GM19240 (cell line): ENCODE measurements around the gene FARSB.

Experiments used
- DNase-seq: peaks from one replicate; pipeline ENCODE4 v3.0.0; 2011; ENCODE audit warnings: low spot score; ENCODE audit not compliant: insufficient read length

FARSB gene

DNA sequence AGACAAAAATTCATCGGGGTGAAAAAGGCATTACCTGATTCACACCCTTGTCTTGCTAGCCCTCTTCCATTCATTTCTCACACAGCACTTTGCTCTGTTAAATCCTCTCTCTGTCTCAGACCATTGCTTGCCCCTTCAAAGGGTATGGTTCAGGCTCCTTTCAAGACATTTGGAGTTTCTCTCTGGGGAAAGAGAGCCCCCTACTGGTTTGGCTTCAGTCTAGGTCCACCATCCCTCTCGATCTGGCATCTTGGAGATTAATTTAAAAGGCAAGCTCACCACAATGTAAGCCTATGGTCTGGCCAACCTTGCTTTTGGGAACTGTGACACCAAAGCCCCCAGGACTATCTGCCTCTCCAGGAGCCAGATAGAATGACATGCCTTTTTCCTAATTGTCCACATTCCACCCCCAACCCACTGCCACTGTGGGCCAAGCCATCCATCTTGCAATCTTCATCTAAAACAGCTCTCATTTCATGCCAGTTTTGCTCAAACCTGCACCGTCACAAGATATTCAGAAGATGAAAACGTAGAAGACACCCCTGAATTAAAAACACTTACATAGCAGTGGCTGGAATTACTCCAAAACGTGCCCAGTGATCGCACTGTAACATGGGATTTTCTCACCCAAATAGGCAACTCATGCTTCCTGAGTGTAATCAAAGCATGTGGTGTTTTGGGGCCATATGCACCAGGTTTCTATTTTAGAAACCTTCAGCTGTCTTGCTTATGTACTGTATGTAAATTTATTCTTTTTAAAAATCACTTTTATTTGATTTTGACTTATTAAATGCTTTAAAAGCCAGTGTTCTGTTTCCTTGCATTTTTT, 93.9 kb downstream of the FARSB start:
- DNase-seq: peak; percentile 62

DNA sequence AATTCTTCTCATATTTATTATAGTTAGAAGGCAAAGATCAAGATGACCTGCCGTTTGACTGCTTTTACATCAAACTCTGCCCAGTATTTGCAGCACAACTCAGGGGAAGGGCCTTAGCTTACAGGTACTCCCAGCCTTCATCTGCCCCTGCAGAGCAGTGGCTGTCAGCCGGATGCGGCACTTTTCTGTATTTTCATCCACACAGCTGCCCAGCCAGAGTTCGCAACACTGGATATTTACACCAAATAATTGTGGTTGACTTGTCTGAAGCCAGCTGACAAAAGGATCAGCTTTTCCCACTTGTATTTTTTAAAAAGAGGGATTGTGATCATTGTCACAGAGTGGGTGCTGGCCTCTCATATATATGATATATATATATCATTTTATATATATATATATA, 94.7 kb downstream of the FARSB start:
- DNase-seq: no peak

DNA sequence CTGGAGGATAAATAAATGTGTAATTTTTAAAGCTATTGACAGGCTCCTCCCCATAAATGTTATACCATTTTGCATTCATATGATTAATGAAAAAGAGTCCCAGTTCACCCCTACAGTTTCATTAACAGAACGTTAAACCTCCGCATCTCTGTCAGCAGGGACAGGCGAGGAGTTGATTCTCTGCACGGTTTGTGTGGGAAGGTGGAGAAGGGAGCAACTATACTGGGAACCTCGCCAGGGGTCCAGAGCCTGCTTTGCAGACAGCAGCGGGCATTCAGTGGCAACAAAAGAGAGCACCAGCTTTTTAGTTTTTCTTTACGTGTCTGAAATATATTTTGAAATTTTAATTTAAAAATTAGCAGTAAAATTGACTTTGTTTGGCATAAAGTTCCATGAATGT, 101.4 kb downstream of the FARSB start:
- DNase-seq: no peak

DNA sequence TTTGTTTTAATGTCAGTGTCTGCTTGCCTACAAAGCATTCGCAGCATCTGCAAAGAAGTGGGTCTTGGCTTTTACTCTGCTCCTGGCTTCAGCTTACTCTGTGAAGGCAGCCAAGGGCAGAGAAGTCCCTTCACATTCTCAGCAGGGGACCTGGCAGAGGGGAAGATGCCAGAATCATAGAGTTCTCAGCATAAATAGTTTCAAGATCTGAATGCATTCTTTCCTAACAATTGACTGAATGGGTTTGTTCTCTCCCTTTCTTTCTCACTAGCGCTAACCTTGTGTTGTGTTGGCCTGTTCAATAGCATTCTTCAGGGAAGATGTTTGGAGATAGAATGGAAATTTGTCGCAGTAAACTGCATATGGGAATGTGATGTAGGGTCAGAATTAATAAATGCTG, 106.9 kb downstream of the FARSB start:
- DNase-seq: no peak

DNA sequence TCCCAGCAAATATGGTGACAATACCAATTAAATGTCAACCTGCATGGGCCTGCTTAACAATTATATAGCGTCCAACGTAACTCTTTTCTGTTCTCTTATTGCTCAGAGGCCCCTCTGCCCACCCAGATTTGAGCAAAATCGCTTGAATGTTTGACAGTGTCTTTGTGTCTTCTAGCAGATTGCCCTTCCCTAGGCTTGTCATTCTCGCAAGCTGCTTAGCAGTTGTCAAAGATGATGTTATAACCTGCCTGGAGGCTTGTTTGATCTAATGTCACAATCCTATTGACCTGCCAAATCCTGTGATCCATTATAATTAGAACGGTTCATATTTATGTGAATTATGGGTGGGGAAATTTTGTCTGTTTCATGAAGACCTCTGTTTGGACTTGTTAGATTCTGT, 108.8 kb downstream of the FARSB start:
- no peak for DNase-seq

DNA sequence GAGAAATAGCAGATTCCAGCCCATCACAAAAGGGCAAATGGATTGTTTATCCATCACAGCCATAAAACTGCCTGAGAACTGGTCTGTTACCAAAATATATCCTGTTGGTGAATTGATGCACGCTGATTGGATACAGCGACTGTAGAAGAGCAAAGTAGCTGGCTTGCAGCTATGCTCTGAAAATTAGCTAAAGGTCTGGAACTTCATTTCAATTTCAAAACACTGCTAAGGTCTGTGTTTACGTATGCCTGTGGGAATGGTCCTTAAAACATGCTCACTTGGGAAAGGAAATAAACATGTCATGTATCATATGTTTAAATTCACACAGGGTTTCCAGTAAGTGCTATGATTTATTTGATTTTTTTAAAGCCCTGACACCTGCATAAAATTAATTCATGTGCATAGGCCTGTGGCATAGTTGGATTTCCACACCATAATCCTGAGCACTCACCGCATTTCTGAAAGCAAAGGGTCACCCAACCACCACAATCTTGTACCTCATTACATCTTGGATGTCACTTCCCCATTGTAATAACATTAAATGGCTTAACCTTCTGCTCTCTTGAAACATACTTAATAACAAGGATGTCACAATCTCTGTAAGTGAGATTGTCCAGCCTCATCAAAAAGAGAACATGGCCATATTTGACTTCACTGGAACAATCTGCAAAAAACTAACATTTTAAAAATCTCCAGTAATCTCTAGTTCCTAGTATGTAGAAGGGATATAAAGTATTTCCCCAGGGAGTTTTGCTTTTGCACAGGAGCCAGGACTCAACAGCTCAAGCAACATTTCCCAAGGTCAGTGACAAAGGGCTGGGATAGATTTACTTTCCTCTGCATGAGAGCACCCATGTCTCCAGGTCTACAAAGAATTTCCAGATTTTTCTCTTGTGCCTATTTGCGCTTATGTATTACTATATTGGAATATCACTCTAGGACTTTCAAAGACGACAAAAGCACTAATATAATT, 109.8 kb downstream of the FARSB start:
- DNase-seq: no peak

DNA sequence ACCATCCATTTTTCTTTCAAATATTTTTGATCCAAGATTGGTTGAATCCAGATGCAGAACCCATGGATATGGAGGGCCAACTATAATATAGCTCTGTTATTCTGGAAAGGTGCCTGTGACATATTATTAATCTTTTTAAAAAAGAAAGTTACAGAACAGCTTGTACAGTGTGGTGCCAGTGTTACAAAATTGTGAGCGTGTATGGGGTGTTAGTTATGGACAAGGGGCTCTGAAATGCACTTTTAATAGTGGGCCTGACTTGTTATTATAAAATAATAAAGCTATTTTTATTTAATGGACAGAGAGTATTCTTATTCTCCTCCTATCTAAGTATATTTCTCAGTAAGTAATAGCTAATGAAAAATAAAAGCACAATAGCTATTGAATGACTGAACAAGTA, 111.2 kb downstream of the FARSB start:
- DNase-seq: no peak

DNA sequence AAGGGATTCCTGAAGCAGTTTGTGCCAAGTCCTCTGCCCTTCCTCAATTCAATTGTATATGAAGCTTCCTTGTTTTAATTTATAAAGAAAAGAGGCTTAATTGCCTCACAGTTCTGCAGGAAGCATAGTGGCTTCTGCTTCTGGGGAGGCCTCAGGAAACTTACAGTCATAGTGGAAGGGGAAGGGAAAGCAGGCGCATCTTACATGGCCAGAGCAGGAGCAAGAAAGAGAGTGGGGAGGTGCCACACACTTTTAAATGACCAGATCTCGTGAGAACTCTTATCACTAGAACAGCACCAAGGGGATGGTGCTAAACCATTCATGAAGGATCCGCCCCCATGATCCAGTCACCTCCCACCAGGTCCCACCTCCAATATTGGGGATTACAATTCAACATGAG, 117.4 kb downstream of the FARSB start:
- no peak for DNase-seq

DNA sequence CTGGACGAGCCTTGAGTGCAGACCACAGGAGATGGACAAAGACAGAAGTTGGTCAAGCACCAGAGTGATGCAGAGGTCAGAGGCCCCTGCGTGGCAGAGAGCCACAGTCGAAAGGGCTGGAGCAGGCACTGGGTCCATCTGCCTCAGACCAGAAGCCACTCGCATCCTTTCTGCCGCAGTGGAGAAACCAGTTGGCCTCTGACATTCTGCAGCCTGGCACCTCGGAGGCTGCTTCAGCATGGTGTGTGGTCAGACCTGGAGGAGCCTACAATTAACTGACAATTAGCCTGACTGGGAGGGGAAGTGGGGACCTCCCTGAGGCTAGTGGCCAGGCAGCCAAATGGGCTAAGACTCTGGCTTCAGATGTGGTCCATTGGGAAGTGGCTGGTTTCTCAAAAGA, 120.4 kb downstream of the FARSB start:
- no peak for DNase-seq

DNA sequence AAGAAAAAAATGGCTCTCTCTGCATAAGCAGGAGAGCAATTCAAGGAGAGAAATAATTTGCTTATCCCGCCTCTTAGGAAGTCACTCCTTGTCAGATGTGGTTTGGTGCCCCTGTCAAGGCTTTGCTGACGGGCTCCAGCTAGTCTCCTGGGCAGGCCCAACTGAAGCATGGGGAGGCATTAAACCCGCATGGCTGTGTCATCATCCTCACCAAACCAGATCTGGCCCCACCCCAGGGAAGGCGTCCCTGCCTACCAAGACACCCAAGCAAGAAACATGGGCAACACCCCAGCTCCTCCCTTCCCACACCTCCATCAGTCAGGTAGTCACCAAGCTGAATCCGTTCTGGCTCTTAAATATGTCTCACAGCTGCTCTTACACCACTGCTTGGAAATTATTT, 123.6 kb downstream of the FARSB start:
- DNase-seq: no peak

DNA sequence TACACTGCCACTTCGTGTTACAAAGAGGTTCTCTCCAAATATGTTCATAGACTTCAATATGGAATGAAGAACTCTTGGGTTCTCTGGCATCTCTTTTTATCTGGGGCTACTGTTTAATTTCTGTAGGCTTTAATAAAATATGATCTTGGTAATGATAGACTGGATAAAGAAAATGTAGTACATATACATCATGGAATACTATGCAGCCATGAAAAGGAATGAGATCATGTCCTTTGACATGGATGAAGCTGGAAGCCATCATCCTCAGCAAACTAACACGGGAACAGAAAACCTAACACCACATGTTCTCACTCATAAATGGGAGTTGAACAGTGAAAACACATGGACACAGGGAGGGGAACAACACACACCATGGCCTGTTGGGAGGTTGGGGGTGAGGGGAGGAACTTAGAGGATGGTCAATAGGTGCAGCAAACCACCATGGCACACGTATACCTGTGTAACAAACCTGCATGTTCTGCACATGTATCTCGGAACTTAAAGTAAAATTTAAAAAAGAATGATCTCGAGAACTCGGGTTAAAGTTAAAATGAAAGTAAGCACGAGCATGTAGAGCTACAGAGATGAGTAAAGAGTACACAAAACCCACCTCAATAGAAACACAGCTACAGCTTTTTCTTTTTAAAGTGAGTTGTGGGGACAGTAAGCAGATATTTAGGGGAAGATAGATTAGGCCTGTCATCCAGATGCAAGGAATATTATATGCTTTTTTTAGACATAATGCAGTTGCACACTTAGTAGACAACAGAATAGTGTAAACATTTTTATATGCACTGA, 129.2 kb downstream of the FARSB start:
- no peak for DNase-seq

DNA sequence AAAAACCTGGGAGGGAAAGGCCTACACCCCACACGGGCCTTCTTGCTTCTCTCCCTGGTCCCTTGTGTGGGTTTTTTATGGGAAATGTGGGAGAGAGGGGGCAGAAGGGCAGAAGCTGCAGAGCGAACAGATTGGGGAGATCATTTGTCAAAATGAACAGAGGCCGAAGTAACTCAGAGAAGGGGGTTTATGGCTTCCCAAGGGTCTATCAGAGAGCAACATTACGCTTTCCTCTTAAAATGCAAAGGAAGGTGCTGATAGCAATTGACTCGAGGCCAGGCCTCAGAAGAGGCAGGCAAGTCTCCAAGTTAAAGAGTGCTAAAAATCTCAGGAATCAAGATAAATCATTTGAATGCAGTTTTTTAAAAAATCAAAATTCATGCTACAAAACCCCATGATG, 130.1 kb downstream of the FARSB start:
- DNase-seq: no peak

DNA sequence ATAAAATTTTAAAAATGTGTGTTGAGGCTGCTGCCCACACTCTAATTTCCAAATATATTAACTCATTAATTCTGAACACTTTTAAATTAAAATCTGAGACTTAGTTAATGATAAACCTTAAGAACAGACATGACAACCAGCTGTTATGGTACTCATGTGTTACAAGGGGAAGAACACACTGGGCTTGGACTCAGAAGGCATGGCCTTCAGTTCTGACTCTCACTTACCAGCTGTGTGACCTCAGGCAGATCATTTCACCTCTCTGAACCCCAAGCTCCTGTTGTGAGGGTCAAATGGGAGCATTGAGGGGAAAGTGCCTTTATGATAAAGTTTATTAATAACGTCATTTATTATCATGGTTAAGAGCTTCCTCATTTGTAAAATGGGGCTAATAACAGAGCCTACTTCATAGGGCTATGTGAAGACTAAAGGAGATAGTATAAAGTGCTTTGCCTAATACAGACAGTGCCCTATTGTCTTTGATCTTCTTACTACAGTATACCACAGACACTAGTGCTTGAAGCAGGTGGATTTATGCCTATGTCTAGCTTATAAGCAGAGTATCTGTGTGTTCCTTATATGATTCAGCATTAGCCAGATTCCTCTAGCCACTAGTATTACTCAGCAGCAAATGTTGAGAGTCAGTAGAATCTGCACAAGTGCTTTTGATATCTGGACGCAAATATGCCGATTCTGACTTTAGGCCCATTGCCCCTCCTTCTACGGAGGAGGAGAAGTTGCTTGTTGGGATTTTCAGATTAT, 131.9 kb downstream of the FARSB start:
- DNase-seq: no peak

DNA sequence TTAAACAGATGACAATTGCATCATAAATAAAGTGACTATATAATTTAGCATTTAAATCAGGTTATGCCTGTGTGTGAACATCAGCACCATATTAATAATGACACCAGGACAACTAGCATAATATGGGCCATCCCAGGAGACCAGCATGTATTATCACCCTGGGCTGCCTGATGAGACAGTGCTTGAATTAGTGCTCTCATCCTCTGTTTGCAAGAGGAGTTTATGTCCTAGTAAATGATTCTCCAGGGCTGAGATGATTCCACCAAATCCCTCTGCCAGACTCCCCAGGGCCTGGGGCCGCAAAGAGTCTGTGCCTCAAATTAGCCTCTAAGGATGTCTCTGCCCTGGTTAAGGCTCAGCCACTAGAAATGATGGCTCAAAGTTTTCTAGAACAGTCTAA, 133.8 kb downstream of the FARSB start:
- DNase-seq: no peak

DNA sequence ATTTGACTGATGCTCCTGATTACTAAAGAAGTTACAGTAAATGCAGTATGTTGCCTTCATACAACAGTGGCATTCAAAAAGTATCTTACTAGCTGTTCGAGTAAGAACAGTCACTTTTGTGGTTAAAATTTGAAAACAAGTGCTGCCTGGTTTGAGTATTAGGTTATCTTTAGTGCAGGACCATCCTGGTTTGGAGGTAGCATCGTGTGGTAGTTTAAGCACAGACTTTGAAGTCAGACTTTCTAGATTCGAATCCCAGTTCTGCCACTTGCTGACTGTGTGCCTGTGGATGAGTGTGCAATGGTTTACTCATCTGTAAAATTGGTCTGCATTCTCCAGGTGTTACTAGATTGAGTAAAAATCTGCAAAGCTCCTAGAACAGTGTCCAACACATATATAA, 134.8 kb downstream of the FARSB start:
- no peak for DNase-seq
